NCI-H526 (cell line): ENCODE data around the gene PAK1.
"Not testable (repeated sequence)": the region's sequence is repeated elsewhere in the genome, so short reads cannot be mapped to it uniquely, and the experiment has no call there.

ENCODE experiments used
- DNase-seq, 2 experiments: peaks; one replicate each; lab custom pipeline; 2025; lab: John Stamatoyannopoulos, UW

The PAK1 gene

DNA sequence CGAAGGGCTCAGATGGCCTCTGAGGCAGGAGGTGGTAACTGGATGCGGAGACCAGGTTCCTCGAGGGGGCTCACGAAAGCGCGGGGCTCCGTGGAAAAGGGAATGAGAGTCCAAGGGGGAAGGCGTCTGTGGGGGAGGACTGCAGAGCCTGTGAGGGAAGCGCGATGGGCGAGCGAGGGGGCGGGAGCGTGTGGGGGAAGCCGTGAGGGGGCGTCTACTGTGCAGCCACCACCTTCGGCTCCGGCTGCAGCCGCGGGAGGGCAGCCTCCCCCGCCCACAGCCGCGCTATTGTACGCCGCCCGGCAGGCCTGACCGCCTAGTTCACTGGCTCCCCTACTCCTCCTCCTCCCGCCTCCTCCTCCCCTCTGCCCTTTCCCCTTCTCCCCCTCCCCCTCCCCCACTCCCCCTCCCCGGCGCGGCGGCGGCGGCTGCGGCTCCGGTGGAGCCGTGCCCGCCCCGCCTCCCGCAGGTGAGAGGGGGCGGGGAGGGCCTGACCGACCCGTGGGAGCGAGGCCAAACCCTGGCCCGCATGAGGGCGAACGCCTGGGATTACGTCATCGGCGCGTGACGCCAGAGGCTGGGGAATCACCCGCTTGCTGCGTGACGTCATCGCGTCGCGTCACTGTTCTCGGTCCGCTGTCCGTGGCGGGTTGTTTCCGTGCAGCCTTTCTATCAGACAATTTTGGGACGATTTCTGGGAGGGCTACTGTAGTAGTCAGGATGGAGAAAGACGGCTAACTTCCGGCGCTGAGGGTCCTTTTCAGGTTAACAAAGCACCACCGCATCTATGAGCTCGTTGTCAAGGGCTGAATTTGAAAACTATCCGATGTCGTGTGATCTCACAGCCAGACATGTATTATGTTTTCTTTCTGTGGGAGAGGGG lies at the start of gene PAK1:
PAK1 (minus strand) TSS at position 294 of the 883 bp plus-strand sequence. CDS start 81,574 bp downstream, outside the sequence.
- peak; percentile 81 to 97 for DNase-seq

- no peak for DNase-seq
Measured at GRCh38 chr11:77522215-77522614, 48.3 kb upstream of the PAK1 start.

- DNase-seq = no peak
Measured at GRCh38 chr11:77519847-77520246, 46.0 kb upstream of the PAK1 start.

GRCh38 chr11:77518471-77518870 lies 44.6 kb upstream of the PAK1 start:
- no peak for DNase-seq

DNA sequence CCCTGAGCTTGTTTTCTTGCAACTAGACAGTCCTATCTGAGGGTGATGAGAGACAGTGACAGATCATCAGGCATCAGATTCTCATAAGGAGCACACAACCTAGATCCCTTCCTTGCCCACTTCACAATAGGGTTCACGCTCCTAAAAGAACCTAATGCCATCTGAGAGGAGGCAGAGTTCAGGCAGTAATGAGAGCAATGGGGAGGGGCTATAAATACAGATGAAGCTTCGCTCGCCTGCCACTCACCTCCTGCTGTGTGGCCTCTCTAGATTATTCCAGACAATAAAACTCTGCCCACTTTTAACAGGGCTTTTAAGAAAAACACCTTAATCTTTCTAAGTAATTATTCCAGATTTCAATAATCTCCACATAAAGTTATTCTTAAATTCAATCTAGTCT lies 43.9 kb upstream of the PAK1 start:
- no peak for DNase-seq

GRCh38 chr11:77517226-77517625 lies 43.3 kb upstream of the PAK1 start:
- no peak for DNase-seq

- peak in 1 of 2 experiments; percentile 36 for DNase-seq
Measured at GRCh38 chr11:77515483-77515882, 41.6 kb upstream of the PAK1 start.

- no peak for DNase-seq
Measured at GRCh38 chr11:77515063-77515462, 41.2 kb upstream of the PAK1 start.

DNA sequence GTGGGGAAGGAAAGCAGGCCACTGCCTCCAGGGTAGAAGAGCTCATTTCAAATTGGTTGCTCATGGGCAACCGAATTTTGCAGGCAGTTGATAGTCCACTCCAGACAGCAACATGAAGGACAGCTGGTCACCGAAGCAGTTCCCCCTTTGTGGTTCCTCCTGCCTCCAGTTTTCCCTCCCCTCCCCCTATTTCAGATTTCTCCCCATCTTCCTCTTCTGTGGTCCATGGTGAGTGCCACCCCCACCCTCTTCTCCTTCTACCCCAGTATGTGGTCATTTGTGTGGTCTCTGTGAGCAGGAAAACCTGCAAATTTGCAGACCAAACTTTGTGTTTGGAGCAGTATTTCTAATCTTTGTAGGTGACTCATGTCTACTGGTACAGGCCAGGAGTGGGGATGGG lies 38.2 kb upstream of the PAK1 start:
- no peak for DNase-seq

DNA sequence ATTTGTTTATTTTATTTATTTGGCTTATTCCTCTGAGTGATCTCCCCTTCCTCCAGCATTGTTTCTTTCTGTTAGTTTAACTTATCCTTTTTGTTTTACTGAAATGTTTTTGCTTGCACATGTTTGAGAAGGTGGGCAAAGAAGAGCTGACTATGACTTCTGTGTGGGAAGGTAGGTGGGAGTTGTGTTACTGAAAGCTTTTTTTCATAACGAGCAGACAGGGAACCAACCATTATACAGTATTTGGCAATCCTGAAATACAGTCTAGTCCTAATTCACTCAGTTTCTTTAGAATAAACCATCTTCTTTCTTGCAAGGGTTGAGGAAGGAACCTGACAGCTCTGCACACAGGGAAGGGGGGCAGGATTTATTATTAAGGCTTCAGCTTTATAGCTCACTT lies 37.0 kb upstream of the PAK1 start:
- DNase-seq = no peak

- no peak for DNase-seq
Measured at GRCh38 chr11:77510095-77510494, 36.2 kb upstream of the PAK1 start.

DNA sequence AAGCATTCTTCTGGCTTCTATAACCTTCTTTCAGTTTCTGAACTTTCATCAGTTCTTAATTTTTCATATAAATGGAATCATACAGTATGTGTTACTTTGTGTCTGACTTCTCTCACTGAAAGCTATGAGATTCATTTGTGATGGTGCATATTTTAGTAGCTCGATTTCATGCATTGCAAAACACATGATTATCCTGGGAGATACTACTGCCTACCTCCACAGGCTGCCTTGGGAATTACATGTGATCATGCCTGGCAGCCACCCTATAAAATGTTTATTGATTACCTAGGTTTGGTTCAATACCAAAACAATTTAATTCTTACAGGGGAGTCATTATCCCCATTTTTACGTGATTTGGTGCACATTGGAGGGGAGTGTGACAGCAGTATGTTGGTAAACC lies 34.1 kb upstream of the PAK1 start:
- DNase-seq = no peak

- peak in 1 of 2 experiments; percentile 18 for DNase-seq
Measured at GRCh38 chr11:77506857-77507256, 33.0 kb upstream of the PAK1 start.

DNA sequence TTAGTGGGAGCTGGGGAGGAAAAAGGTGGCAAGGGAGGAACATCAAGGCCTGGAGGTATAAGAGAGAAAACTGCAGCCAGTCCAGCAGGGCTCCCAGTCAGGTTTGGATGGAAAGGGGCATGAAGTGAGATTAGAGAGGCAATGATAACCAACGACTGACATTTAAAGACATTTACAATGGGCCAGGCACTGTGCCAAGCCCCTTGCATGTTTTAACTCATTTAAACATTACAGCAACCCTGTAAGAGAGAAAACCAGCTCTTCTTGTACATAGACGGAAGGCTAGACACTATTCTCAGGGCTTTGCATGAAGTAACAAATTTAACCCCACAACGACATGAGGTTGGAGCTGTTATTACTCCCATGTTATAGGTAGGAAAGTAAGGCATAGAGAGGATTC lies 32.1 kb upstream of the PAK1 start:
- DNase-seq = no peak

DNA sequence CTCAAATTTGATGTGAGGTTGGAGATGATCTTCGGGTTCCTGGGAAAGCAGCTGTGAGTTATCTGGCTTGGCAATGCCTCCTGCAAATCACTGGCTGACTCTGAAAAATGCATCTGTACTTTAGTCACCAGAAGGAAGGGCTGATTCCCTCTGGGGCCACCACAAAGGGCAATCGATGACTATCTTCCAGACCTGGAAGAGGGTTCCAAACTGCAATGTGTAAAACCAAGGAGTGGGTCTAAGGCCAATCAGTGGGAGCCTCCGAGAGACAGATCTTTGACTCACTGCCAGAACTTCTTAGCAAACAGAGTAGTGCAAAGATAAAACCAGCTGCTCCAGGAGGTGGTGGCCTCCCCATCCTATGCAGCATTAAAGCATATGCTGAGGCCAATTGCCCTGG lies 29.1 kb upstream of the PAK1 start:
- no peak for DNase-seq

DNA sequence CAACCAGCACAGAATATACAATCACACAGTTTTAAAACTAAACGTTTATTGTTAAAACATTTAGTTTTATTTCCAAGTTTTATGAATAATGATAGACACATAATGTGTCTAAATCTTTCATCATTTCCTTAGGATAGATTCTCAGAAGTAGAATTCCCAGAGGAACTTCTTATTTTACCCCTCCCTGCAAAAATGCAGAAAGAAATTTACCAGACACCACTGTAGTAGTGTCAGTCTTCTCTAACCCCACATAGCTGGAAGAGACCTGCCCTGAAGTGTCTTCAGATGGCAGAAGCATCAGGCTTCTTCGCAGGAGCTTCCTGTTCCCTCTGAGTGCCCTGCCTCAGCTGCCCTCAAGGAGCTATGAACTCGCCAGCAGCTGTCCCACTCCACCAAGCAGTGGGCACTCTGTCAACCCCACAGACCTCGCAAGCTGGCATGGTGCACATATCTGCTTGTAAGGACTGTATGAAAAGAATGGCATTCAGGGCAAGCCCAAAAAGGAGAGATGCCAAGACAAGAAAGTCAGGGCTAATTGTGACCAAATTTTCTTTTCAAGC lies 28.5 kb upstream of the PAK1 start:
- DNase-seq = no peak

GRCh38 chr11:77501758-77502157 lies 27.9 kb upstream of the PAK1 start:
- peak in 1 of 2 experiments; percentile 70 for DNase-seq

GRCh38 chr11:77497368-77497767 lies 23.5 kb upstream of the PAK1 start:
- DNase-seq = no peak

- no peak for DNase-seq
Measured at GRCh38 chr11:77495526-77495925, 21.6 kb upstream of the PAK1 start.

GRCh38 chr11:77490035-77490434 lies 16.1 kb upstream of the PAK1 start:
- DNase-seq = not testable (repeated sequence)

DNA sequence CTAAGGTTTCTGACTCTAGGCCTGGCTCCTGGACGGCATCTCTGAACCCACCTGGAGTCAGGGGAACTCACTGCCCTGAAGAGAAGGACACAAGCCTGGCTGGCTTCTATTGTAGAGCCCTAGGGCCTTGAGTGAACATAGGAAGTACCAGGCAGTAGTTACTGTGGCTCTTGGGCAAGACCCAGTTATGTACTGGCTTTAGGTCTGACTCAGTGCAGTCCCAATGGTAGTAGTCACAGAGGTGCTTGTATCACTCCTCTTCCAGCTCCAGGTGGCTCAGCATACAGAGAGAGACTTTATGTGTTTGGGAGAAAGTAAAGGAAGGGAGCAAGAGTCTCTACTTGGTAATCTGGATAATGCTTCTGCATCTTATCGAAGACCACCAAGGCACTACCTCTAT lies 13.9 kb upstream of the PAK1 start:
- no peak for DNase-seq

DNA sequence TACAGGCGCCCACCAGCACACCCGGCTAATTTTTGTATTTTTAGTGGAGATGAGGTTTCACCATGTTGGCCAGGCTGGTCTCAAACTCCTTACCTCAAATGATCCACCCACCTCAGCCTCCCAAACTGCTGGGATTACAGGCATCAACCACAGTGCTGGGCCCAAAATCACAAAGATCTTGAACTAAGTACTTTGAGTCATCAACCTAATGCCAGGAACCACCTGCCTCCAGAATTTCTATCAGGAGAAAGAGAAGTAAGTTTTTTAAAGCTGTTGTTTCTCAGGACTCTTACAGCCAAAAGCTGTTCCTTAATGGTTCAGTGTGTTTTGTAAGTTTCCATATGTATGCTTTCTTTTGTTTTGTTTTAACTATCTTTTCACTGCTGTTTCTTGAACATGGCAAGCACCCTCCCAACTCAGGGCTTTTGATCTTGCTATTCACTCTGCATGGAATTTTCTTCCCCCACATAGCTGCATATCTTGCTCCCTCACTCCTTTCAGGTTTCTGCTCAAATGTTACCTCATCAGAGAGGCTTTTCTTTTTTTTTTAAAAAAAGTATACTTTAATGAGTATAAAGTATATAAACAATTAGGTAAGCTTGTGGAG lies 6.0 kb upstream of the PAK1 start:
- no peak for DNase-seq

- DNase-seq = no peak
Measured at GRCh38 chr11:77475206-77475605, 1.3 kb upstream of the PAK1 start.
